Measurements from ENCODE around the gene FBXO10.

FBXO10 gene

DNA sequence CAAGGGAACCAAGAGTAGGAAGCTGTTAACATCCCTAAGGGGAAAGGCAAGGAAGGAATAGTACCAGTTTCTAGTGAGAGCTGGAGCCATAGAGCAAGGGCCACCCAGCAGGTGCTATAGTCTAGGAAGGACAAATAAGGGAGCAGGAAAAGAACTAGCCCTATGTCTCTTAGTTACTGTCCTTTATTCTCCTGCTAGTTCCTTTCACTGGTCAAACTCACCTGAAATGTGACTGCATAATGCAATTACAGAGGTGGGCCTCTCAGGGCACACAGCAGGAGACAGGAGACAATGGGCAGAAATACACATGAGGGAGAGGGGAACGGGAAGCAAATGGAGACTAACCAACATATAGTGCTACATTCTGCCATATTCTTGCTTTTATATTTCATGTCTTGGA is 47.9 kb upstream of the FBXO10 start:
- peaks cover 2% of the 10 kb centered on the region for H3K27me3 ChIP-seq (ENCODE audit: insufficient read depth, poor library complexity, severe bottlenecking)
- no peak for DNase-seq (ENCODE audit: low read depth in 1 of 2, low spot score in 1 of 2)
- no peak overlapping the region for H3K27ac ChIP-seq (replicated peaks)
- no peak for TF ChIP-seq CTCF (IDR thresholded peaks at IDR 0.05; ENCODE audit: insufficient read depth, low read length)
- TF ChIP-seq, protein P1, sequence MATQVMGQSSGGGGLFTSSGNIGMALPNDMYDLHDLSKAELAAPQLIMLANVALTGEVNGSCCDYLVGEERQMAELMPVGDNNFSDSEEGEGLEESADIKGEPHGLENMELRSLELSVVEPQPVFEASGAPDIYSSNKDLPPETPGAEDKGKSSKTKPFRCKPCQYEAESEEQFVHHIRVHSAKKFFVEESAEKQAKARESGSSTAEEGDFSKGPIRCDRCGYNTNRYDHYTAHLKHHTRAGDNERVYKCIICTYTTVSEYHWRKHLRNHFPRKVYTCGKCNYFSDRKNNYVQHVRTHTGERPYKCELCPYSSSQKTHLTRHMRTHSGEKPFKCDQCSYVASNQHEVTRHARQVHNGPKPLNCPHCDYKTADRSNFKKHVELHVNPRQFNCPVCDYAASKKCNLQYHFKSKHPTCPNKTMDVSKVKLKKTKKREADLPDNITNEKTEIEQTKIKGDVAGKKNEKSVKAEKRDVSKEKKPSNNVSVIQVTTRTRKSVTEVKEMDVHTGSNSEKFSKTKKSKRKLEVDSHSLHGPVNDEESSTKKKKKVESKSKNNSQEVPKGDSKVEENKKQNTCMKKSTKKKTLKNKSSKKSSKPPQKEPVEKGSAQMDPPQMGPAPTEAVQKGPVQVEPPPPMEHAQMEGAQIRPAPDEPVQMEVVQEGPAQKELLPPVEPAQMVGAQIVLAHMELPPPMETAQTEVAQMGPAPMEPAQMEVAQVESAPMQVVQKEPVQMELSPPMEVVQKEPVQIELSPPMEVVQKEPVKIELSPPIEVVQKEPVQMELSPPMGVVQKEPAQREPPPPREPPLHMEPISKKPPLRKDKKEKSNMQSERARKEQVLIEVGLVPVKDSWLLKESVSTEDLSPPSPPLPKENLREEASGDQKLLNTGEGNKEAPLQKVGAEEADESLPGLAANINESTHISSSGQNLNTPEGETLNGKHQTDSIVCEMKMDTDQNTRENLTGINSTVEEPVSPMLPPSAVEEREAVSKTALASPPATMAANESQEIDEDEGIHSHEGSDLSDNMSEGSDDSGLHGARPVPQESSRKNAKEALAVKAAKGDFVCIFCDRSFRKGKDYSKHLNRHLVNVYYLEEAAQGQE (IDR thresholded peaks at IDR 0.05; ENCODE audit: insufficient replicate concordance, low read depth) = no peak
- TF ChIP-seq POLR2AphosphoS5 (IDR thresholded peaks at IDR 0.05; ENCODE audit: low read depth) = no peak
- TF ChIP-seq GABPA (IDR thresholded peaks at IDR 0.05; ENCODE audit: low read depth) = no peak
- no peak for TF ChIP-seq SPI1 (IDR thresholded peaks at IDR 0.05; ENCODE audit: borderline replicate concordance, low read depth)
- H3K4me3 ChIP-seq (replicated peaks; ENCODE audit: insufficient read depth, low read length) = no peak overlapping the region

- Histone ChIP-seq H3K27ac (replicated peaks) (no peak overlapping the region), H3K4me3 (replicated peaks; ENCODE audit: insufficient read depth, low read length) (no peak overlapping the region), H3K27me3 (ENCODE audit: insufficient read depth, poor library complexity, severe bottlenecking) (peaks cover 2% of the 10 kb centered on the region)
- TF ChIP-seq, protein P1 (IDR thresholded peaks at IDR 0.05; ENCODE audit: insufficient replicate concordance, low read depth) = no peak
- TF ChIP-seq POLR2AphosphoS5 (IDR thresholded peaks at IDR 0.05; ENCODE audit: low read depth) (no peak), CTCF (IDR thresholded peaks at IDR 0.05; ENCODE audit: insufficient read depth, low read length) (no peak), SPI1 (IDR thresholded peaks at IDR 0.05; ENCODE audit: borderline replicate concordance, low read depth) (no peak), GABPA (IDR thresholded peaks at IDR 0.05; ENCODE audit: low read depth) (no peak)
- DNase-seq (ENCODE audit: low read depth in 1 of 2, low spot score in 1 of 2) = no peak
Measured at GRCh38 chr9:37623267-37623666, 47.1 kb upstream of the FBXO10 start.

GRCh38 chr9:37622462-37622861 is 46.3 kb upstream of the FBXO10 start:
- H3K27ac ChIP-seq (replicated peaks) = no peak overlapping the region

More at GRCh38 chr9:37622462-37622861, 46.3 kb upstream of the FBXO10 start:
- TF ChIP-seq GABPA (IDR thresholded peaks at IDR 0.05; ENCODE audit: low read depth) (no peak), CTCF (IDR thresholded peaks at IDR 0.05; ENCODE audit: insufficient read depth, low read length) (no peak), SPI1 (IDR thresholded peaks at IDR 0.05; ENCODE audit: borderline replicate concordance, low read depth) (no peak), POLR2AphosphoS5 (IDR thresholded peaks at IDR 0.05; ENCODE audit: low read depth) (no peak)
- TF ChIP-seq, protein P1 (IDR thresholded peaks at IDR 0.05; ENCODE audit: insufficient replicate concordance, low read depth) = no peak
- no peak for DNase-seq (ENCODE audit: low read depth in 1 of 2, low spot score in 1 of 2)
- Histone ChIP-seq H3K4me3 (replicated peaks; ENCODE audit: insufficient read depth, low read length) (no peak overlapping the region), H3K27me3 (ENCODE audit: insufficient read depth, poor library complexity, severe bottlenecking) (no peaks in the 10 kb centered on the region)
